ENCODE measurements around the gene ZNF772.
"Not testable (repeated sequence)": the region's sequence is repeated elsewhere in the genome, so short reads cannot be mapped to it uniquely, and the experiment has no call there.

ZNF772 gene

GRCh38 chr19:57477191-57478008, at the start of gene ZNF772:
Gene ZNF772, minus strand, starts transcription at chr19:57477566. Its CDS starts 257 bp downstream, at chr19:57477309.
- DNase-seq (ENCODE audit: low spot score) = peak; percentile 96

GRCh38 chr19:57518021-57518420, 40.7 kb upstream of the ZNF772 start:
- not testable (repeated sequence) for DNase-seq (ENCODE audit: low spot score)

GRCh38 chr19:57515255-57515654, 37.9 kb upstream of the ZNF772 start:
- no peak for DNase-seq (ENCODE audit: low spot score)

- DNase-seq (ENCODE audit: low spot score) = no peak
Measured at GRCh38 chr19:57512845-57513244, 35.5 kb upstream of the ZNF772 start.

- no peak for DNase-seq (ENCODE audit: low spot score)
Measured at GRCh38 chr19:57511484-57511883, 34.1 kb upstream of the ZNF772 start.

- no peak for DNase-seq (ENCODE audit: low spot score)
Measured at GRCh38 chr19:57506163-57506562, 28.8 kb upstream of the ZNF772 start.

- DNase-seq (ENCODE audit: low spot score) = not testable (repeated sequence)
Measured at GRCh38 chr19:57500400-57500799, 23.0 kb upstream of the ZNF772 start.

GRCh38 chr19:57499680-57500395, 22.5 kb upstream of the ZNF772 start, which contains the start of gene ZNF773:
Gene ZNF773, plus strand, starts transcription at chr19:57499938. Its CDS starts 143 bp downstream, at chr19:57500081.
- peak; percentile 89 for DNase-seq (ENCODE audit: low spot score)

- DNase-seq (ENCODE audit: low spot score) = not testable (repeated sequence)
Measured at GRCh38 chr19:57499332-57499679, 21.9 kb upstream of the ZNF772 start.

- not testable (repeated sequence) for DNase-seq (ENCODE audit: low spot score)
Measured at GRCh38 chr19:57488299-57488644, 10.9 kb upstream of the ZNF772 start.

- DNase-seq (ENCODE audit: low spot score) = peak; percentile 94
Measured at GRCh38 chr19:57487477-57488298, 10.3 kb upstream of the ZNF772 start, which contains the start of gene ZNF419. Gene ZNF419, plus strand, starts transcription at chr19:57487750. Its CDS starts 201 bp downstream, at chr19:57487951.

- no peak for DNase-seq (ENCODE audit: low spot score)
Measured at GRCh38 chr19:57473646-57474045, 3.7 kb downstream of the ZNF772 start.

- DNase-seq (ENCODE audit: low spot score) = no peak
Measured at GRCh38 chr19:57466489-57466888, 10.9 kb downstream of the ZNF772 start.

- DNase-seq (ENCODE audit: low spot score) = no peak
Measured at GRCh38 chr19:57465680-57466381, 11.5 kb downstream of the ZNF772 start.

GRCh38 chr19:57452307-57452706, 25.1 kb downstream of the ZNF772 start:
- no peak for DNase-seq (ENCODE audit: low spot score)

GRCh38 chr19:57443121-57443696, 34.2 kb downstream of the ZNF772 start:
- no peak for DNase-seq (ENCODE audit: low spot score)

- DNase-seq (ENCODE audit: low spot score) = no peak
Measured at GRCh38 chr19:57441979-57442752, 35.2 kb downstream of the ZNF772 start.

- DNase-seq (ENCODE audit: low spot score) = no peak
Measured at GRCh38 chr19:57438925-57439324, 38.4 kb downstream of the ZNF772 start.

GRCh38 chr19:57437931-57438330, 39.4 kb downstream of the ZNF772 start:
- DNase-seq (ENCODE audit: low spot score) = no peak

GRCh38 chr19:57436417-57436816, 40.9 kb downstream of the ZNF772 start:
- no peak for DNase-seq (ENCODE audit: low spot score)

Measured in HuH-7 (cell line).